GM19025 (cell line): ENCODE data around the gene DACT3.

Experiments used
- ATAC-seq: cut with Tn5 transposase; IDR thresholded peaks from one replicate; pipeline ENCODE4 v1.9.1; 2021; ENCODE audit warnings: mild to moderate bottlenecking, low read depth, moderate library complexity; ENCODE audit not compliant: unreplicated experiment

DACT3 gene

DNA sequence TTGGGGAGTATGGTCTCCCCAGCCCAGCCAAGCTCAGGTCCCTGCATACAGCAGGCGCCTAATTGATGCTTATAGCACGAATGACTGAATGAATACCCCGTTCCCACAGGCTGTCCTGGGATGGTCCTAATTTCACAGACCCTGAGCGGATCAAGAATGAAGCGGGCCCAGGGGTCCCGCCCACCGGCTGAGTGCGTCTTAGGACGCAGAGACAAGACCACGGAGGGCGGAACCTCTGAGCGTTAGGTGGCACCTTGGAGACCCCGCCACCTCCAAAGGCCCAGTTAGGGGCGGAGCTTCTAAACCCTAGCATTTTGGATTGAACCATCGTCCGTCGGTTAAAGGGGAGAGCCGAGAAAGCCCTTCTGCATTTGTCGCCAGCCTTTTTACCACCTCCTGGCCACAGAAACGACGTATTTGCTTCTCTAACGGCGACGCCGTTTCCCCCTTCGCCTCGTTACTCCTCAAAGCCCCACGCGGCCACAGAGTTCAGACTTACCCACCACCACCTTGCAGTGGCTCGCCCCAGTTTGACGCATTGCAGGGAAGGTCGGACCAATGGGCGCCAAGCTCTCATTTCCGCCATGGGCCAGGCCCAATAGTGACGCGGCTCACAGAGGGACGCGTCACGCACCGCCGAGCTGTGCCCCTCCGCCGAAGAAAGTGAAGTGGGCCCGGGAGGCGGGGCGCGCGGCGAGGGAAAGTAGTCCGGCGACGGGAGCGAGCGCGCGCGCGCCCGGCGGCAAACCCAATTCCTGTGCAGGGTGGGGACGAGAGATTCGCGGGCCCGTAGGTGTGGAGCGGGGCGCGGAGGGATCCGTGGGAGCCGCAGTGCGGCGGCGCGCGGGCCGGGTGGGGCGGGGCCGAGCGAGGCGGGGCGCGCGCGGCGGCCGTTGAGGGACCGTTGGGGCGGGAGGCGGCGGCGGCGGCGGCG is 60.3 kb downstream of the DACT3 start:
- peak; percentile 73 for ATAC-seq

DNA sequence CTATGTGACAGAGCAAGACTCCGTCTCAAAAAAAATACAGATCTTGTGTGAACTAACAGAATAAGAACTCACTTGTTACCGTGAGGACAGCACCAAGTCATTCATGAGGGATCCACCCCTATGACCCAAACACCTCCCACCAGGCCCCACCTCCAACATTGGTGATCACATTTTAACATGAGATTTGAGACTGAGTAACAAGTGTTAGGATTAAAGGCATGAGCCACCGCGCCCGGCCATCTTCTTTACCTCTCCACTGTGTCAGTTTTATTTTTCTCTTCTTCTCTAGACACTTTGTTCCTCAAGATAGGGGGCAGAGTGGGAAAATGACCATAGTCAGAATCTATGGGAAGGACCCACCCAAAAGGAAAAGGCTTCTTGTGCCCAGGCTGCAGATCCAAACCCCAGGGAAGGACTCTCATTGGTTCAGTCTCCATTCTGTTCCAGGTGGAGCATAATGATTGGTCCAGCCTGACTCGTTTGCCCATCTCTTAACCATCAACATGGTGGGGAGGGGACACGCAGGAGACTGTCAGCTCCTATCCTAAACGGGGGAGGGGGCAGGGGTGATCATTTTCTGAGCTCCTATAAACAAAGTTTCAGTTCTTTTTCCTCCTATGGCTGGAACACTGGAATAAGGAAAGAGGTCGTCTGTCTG is 61.1 kb downstream of the DACT3 start:
- no peak for ATAC-seq

DNA sequence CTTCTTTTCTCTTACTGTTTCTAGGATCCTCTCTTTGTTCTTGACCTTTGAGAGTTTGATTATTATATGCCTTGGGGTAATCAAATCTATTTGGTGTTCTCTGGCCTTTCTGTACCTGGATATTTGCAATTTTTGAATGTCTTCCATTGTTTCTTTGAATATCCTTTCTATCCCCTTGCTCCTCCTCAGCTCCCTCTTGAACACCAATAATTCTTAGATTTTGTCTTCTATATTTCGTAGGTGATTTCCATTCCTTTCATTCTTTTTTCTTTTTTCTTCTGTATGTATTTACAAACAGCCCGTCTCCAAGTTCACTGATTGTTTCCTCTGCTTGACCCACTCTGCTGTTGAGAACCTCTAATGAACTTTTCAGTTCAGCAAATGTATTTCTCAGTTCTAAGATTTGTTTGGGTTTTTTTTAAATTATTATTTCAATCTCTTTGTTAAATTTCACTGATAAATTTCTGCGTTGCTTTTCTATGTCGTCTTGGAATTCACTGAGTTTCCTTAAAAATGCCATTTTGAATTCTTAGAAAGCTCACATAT is 62.5 kb downstream of the DACT3 start:
- no peak for ATAC-seq
